ENCODE data around the gene PLD6.

The PLD6 gene

DNA sequence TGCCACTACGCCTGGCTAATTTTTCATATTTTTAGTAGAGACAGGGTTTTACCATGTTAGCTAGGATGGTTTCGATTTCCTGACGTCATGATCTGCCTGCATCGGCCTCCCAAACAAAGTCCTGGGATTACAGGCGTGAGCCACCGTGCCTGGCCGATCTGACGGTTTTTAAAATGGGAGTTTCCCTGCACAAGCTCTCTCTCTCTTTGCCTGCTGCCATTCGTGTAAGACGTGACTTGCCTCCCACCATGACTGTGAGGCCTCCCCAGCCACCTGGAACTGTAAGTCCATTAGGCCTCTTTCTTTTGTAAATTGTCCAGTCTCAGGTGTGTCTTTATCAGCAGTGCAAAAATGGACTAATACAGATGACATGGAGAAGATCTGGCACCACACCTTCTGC, 35.5 kb upstream of the PLD6 start:
- Histone ChIP-seq H4K12ac (ENCODE audit: low read depth, low read length) (no peak overlapping the region), H3K4ac (ENCODE audit: low read depth, low read length) (no peak overlapping the region), H3K18ac (ENCODE audit: low read length) (no peak overlapping the region), H2BK12ac (ENCODE audit: low read length) (no peak overlapping the region), H3K4me3 (ENCODE audit: low read depth, low read length) (no peak overlapping the region), H2AFZ (ENCODE audit: insufficient read depth, low read length, poor library complexity) (no peak overlapping the region), H3K14ac (ENCODE audit: low read length) (no peak overlapping the region), H2BK5ac (ENCODE audit: low read depth, low read length, poor library complexity) (no peak overlapping the region), H3K4me1 (ENCODE audit: control insufficient read depth in 1 of 2, insufficient read depth in 2 of 2, low read length in 2 of 2) (peaks cover 0 to 3% of the 10 kb centered on the region in 2 experiments), H4K91ac (ENCODE audit: low read depth, low read length) (no peak overlapping the region), H3K9ac (ENCODE audit: low read length) (no peak overlapping the region), H3K4me2 (ENCODE audit: low read length) (no peak overlapping the region), H3K27me3 (ENCODE audit: insufficient read depth, low read length) (no peaks in the 10 kb centered on the region), H3K79me2 (ENCODE audit: control insufficient read depth, insufficient read depth, low read length, poor library complexity) (peaks cover 7% of the 10 kb centered on the region), H3K27ac (ENCODE audit: low read depth, low read length) (no peak overlapping the region), H3K23ac (ENCODE audit: low read length) (no peak overlapping the region), H3K79me1 (ENCODE audit: low read length) (peaks cover 8% of the 10 kb centered on the region), H4K8ac (ENCODE audit: low read depth, low read length) (no peak overlapping the region), H2BK120ac (ENCODE audit: insufficient read depth, low read length, poor library complexity) (no peak overlapping the region), H2AK5ac (ENCODE audit: low read length) (no peak overlapping the region), H3K9me3 (ENCODE audit: insufficient read depth, low read depth, low read length) (no peaks in the 10 kb centered on the region), H3K36me3 (ENCODE audit: control insufficient read depth in 1 of 2, insufficient read depth in 2 of 2, low read length in 2 of 2) (peaks cover 4 to 5% of the 10 kb centered on the region in 2 experiments)
- WGBS (ENCODE audit: extremely low coverage, insufficient coverage, insufficient read length), result 100% methylated on average over 1 of the region's 10 CpGs
- no peak for DNase-seq

DNA sequence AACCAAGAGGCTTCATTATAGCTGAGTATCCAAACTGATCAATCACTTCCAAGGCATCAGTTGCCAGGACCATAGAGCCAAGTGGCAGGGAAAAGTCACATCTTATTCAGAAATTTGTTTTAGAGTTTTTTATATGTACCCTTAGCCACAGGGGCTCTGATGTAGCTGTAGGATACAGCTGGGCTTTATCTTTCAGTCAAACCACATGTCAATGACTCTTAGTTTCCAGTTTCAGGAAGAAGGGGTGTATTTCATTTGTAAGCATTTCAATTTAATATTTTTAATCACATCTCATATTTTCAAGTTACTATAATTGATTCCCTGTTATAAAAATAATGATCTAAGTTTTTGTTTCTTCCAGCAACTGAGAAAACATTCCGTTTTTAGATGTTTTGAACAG, 33.7 kb upstream of the PLD6 start:
- Histone ChIP-seq H2AFZ (ENCODE audit: insufficient read depth, low read length, poor library complexity) (no peak overlapping the region), H3K4me3 (ENCODE audit: low read depth, low read length) (no peak overlapping the region), H3K79me1 (ENCODE audit: low read length) (peaks cover 9% of the 10 kb centered on the region), H2BK5ac (ENCODE audit: low read depth, low read length, poor library complexity) (no peak overlapping the region), H4K12ac (ENCODE audit: low read depth, low read length) (no peak overlapping the region), H2BK12ac (ENCODE audit: low read length) (no peak overlapping the region), H2BK120ac (ENCODE audit: insufficient read depth, low read length, poor library complexity) (no peak overlapping the region), H3K4ac (ENCODE audit: low read depth, low read length) (no peak overlapping the region), H3K27ac (ENCODE audit: low read depth, low read length) (no peak overlapping the region), H3K23ac (ENCODE audit: low read length) (no peak overlapping the region), H3K36me3 (ENCODE audit: control insufficient read depth in 1 of 2, insufficient read depth in 2 of 2, low read length in 2 of 2) (peaks cover 0 to 3% of the 10 kb centered on the region in 2 experiments), H3K27me3 (ENCODE audit: insufficient read depth, low read length) (no peaks in the 10 kb centered on the region), H4K8ac (ENCODE audit: low read depth, low read length) (no peak overlapping the region), H3K18ac (ENCODE audit: low read length) (no peak overlapping the region), H3K14ac (ENCODE audit: low read length) (no peak overlapping the region), H3K9me3 (ENCODE audit: insufficient read depth, low read depth, low read length) (no peaks in the 10 kb centered on the region), H3K9ac (ENCODE audit: low read length) (no peak overlapping the region), H3K4me1 (ENCODE audit: control insufficient read depth in 1 of 2, insufficient read depth in 2 of 2, low read length in 2 of 2) (peaks cover 0 to 14% of the 10 kb centered on the region in 2 experiments), H3K4me2 (ENCODE audit: low read length) (no peak overlapping the region), H4K91ac (ENCODE audit: low read depth, low read length) (no peak overlapping the region), H2AK5ac (ENCODE audit: low read length) (no peak overlapping the region), H3K79me2 (ENCODE audit: control insufficient read depth, insufficient read depth, low read length, poor library complexity) (peaks cover 20% of the 10 kb centered on the region)
- DNase-seq, result no peak
- WGBS (ENCODE audit: extremely low coverage, insufficient coverage, insufficient read length), result no CpG with 5 or more reads among the region's 1 CpG

DNA sequence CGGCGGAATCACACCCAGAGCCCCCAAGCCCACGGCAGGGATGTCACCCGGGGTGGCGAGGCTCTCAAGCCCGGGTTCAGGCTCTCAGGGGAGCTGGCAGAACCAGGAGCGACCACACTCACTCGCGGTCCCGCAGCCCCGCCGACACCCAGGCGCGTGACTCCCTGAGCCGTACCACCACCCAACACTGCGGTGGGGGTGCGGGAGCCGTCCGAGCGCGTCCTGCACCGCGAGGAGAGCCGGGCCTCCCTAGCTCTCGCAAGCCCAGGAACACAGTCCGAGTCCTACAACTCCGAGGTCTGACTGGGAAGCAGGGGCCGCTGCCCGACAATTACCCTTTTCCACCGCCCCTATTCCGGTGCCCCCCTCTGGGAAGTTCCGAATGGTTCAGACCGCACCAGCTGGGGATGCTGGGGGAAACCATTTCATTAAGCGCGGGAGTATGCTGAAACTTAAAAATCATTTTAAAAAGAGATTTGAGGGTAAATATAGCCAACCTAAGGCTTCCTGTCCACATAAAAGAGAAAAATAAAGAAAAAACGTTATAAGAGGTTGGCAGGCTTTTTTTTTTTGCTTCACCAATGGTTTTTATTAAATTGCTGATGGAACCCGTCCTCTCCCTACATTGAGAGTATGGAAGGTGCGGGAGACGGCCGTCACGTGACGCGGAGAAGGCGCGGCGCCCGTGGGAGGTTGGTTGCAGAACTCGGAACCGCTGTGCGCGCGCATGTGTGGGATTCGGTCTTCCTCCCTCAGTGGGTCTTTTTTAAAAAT, 31.1 kb upstream of the PLD6 start, which contains the start of gene FLCN:
Gene FLCN (minus strand): TSS at position 143 of the 774 bp plus-strand sequence. CDS start 9,031 bp downstream, outside the sequence.
- H3K79me2 ChIP-seq (ENCODE audit: control insufficient read depth, insufficient read depth, low read length, poor library complexity), result peaks cover 24% of the 10 kb centered on the region
- H3K27me3 ChIP-seq (ENCODE audit: insufficient read depth, low read length), result no peaks in the 10 kb centered on the region
- H2BK5ac ChIP-seq (ENCODE audit: low read depth, low read length, poor library complexity), result peak within 1 kb of the TSS; percentile 100
- H2AFZ ChIP-seq (ENCODE audit: insufficient read depth, low read length, poor library complexity), result peak within 1 kb of the TSS; percentile 99
- peak within 1 kb of the TSS; percentile 63 for H3K4me2 ChIP-seq (ENCODE audit: low read length)
- peak within 1 kb of the TSS; percentile 100 for H4K8ac ChIP-seq (ENCODE audit: low read depth, low read length)
- peak within 1 kb of the TSS; percentile 97 for H4K12ac ChIP-seq (ENCODE audit: low read depth, low read length)
- peak within 1 kb of the TSS; percentile 100 for H3K14ac ChIP-seq (ENCODE audit: low read length)
- DNase-seq, result peak; percentile 75 to 90
- peak within 1 kb of the TSS; percentile 99 for H3K18ac ChIP-seq (ENCODE audit: low read length)
- peak within 1 kb of the TSS; percentile 100 for H4K91ac ChIP-seq (ENCODE audit: low read depth, low read length)
- peaks cover 9% of the 10 kb centered on the region for H3K79me1 ChIP-seq (ENCODE audit: low read length)
- peak within 1 kb of the TSS; percentile 100 for H2BK12ac ChIP-seq (ENCODE audit: low read length)
- peak within 1 kb of the TSS; percentile 99 for H3K4ac ChIP-seq (ENCODE audit: low read depth, low read length)
- H3K9ac ChIP-seq (ENCODE audit: low read length), result peak within 1 kb of the TSS; percentile 99
- H3K23ac ChIP-seq (ENCODE audit: low read length), result no peak within 1 kb of the TSS
- peaks cover 0 to 14% of the 10 kb centered on the region in 2 experiments for H3K4me1 ChIP-seq (ENCODE audit: control insufficient read depth in 1 of 2, insufficient read depth in 2 of 2, low read length in 2 of 2)
- peak within 1 kb of the TSS; percentile 88 for H3K27ac ChIP-seq (ENCODE audit: low read depth, low read length)
- H3K9me3 ChIP-seq (ENCODE audit: insufficient read depth, low read depth, low read length), result no peaks in the 10 kb centered on the region
- peak within 1 kb of the TSS; percentile 98 for H3K4me3 ChIP-seq (ENCODE audit: low read depth, low read length)
- peak within 1 kb of the TSS; percentile 64 for H2AK5ac ChIP-seq (ENCODE audit: low read length)
- WGBS (ENCODE audit: extremely low coverage, insufficient coverage, insufficient read length), result no CpG with 5 or more reads among the region's 53 CpGs
- peaks cover 5% of the 10 kb centered on the region in 2 experiments for H3K36me3 ChIP-seq (ENCODE audit: control insufficient read depth in 1 of 2, insufficient read depth in 2 of 2, low read length in 2 of 2)
- H2BK120ac ChIP-seq (ENCODE audit: insufficient read depth, low read length, poor library complexity), result peak within 1 kb of the TSS; percentile 100

DNA sequence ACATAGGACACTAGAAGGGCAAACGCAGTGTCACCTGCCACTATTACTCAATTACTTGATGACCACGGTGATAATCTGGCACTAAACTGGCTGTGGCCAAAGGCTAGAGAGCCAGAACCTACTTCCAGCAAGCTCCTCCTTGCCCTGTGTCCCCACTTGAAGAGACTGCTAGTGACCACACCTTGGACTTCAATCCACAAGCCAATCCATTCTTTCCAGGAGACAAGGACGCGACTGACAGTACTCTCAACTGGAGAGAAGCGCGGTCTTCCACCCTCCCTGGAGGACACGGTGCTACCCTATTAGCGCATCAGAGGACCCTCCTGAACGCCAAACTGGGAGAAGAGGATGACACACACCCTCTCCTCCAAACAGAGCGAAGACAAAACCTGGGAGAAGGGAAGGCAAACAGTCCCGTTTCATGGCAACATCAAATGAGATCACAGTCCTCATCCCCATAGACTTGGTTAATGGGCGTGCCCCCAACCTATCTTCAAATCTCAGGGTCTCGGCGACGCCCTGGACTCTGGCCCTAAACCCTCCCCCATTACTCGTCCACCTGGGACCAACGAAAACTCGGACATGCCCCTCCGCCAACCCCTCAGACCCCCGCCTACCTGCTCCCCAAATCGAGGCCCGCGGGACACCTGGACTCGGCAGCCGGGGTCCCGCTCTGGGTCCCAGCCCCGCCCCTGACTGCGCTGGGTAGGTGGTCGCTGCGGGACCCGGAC, 30.3 kb upstream of the PLD6 start:
- peaks cover 24% of the 10 kb centered on the region for H3K79me2 ChIP-seq (ENCODE audit: control insufficient read depth, insufficient read depth, low read length, poor library complexity)
- peak overlapping the region; percentile 99 for H3K4ac ChIP-seq (ENCODE audit: low read depth, low read length)
- H2BK120ac ChIP-seq (ENCODE audit: insufficient read depth, low read length, poor library complexity), result peak overlapping the region; percentile 100
- H3K18ac ChIP-seq (ENCODE audit: low read length), result peak overlapping the region; percentile 99
- H3K9ac ChIP-seq (ENCODE audit: low read length), result peak overlapping the region; percentile 99
- DNase-seq, result peak in 1 of 2 donors; percentile 50
- peaks cover 9% of the 10 kb centered on the region for H3K79me1 ChIP-seq (ENCODE audit: low read length)
- peak overlapping the region; percentile 98 for H3K4me3 ChIP-seq (ENCODE audit: low read depth, low read length)
- no peaks in the 10 kb centered on the region for H3K27me3 ChIP-seq (ENCODE audit: insufficient read depth, low read length)
- peak overlapping the region; percentile 17 for H2BK12ac ChIP-seq (ENCODE audit: low read length)
- H2BK5ac ChIP-seq (ENCODE audit: low read depth, low read length, poor library complexity), result peak overlapping the region; percentile 100
- peak overlapping the region; percentile 100 for H3K14ac ChIP-seq (ENCODE audit: low read length)
- H2AFZ ChIP-seq (ENCODE audit: insufficient read depth, low read length, poor library complexity), result peak overlapping the region; percentile 99
- peak overlapping the region; percentile 100 for H4K8ac ChIP-seq (ENCODE audit: low read depth, low read length)
- WGBS (ENCODE audit: extremely low coverage, insufficient coverage, insufficient read length), result no CpG with 5 or more reads among the region's 31 CpGs
- peak overlapping the region; percentile 100 for H4K91ac ChIP-seq (ENCODE audit: low read depth, low read length)
- H3K36me3 ChIP-seq (ENCODE audit: control insufficient read depth in 1 of 2, insufficient read depth in 2 of 2, low read length in 2 of 2), result peaks cover 13% of the 10 kb centered on the region in 2 experiments
- H3K4me1 ChIP-seq (ENCODE audit: control insufficient read depth in 1 of 2, insufficient read depth in 2 of 2, low read length in 2 of 2), result peaks cover 0 to 14% of the 10 kb centered on the region in 2 experiments
- no peaks in the 10 kb centered on the region for H3K9me3 ChIP-seq (ENCODE audit: insufficient read depth, low read depth, low read length)
- H3K23ac ChIP-seq (ENCODE audit: low read length), result no peak overlapping the region
- H4K12ac ChIP-seq (ENCODE audit: low read depth, low read length), result peak overlapping the region; percentile 97
- H3K27ac ChIP-seq (ENCODE audit: low read depth, low read length), result peak overlapping the region; percentile 88
- H3K4me2 ChIP-seq (ENCODE audit: low read length), result peak overlapping the region; percentile 63
- peak overlapping the region; percentile 13 for H2AK5ac ChIP-seq (ENCODE audit: low read length)

Data from trophoblast cell (in vitro differentiated cells and primary cell).